HuH-7 (cell line): ENCODE measurements around the gene SLC32A1.
A peak's percentile ranks its signal among the peaks of the same experiment; 100 is the strongest.

Experiments
- DNase-seq: peaks from one replicate; pipeline ENCODE4 v3.0.0; 2011; ENCODE audit warnings: low spot score

SLC32A1 gene

DNA sequence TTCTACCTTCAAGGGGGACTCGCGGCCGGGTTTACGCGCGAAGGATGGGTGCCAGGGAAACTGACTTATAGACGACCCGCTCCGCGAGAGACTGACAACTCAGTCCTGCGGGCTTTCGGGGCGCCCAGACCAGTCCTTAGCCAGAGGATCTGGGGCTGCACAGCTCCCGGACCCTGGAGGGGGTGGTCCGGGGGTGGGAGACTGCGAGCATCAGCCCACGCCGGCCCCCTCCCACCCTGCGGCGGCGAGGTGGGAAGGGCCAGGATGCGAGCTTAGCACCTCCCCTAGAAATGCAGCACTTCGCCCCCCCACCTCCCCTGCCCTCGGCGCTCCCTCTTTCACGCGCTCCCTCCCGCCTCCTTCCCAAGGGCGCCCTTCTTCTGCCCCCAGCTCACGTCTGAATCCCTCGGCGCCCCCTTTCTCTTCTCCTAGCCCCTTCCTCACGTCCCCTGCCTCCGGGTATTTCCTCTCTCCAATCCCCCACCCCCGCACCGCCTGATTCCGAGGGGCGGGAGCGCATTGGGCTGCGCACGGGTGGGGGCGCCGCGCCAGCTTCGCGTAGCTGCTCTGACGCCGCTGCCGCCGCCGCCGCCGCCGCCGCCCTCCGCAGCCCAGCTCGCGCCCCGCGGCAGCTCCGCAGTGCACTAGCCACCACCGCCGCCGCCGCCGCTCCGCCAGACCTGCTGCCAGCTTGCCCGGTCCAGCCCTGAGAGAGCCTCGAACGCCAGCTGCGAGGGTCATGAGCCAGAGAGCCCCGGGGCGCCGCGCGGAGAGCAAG lies at the start of gene SLC32A1:
Gene SLC32A1, plus strand, starts transcription at position 639 of the 778 bp plus-strand sequence. CDS start 239 bp downstream, outside the sequence.
- no peak for DNase-seq

DNA sequence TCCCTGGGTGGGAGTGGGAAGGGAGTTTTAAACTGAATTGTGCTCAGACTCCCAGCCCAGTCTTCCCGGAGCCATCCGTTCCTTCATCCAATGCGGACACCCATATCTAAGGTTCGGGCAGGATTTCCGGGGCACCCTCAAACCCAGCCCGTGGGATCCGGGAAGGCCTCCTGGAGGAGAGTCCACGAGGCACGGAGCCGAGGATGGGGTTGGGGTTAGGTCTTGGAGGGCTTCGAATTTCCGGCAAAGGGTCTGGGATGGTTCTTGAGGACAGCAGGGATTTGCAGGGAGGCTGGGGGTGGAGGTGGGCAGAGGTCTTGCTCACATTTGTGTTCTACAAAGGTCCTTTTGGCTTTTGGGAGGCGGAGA lies 49.5 kb upstream of the SLC32A1 start:
- DNase-seq, result no peak

- no peak for DNase-seq
Observed at GRCh38 chr20:38676576-38676975, 47.7 kb upstream of the SLC32A1 start.

DNA sequence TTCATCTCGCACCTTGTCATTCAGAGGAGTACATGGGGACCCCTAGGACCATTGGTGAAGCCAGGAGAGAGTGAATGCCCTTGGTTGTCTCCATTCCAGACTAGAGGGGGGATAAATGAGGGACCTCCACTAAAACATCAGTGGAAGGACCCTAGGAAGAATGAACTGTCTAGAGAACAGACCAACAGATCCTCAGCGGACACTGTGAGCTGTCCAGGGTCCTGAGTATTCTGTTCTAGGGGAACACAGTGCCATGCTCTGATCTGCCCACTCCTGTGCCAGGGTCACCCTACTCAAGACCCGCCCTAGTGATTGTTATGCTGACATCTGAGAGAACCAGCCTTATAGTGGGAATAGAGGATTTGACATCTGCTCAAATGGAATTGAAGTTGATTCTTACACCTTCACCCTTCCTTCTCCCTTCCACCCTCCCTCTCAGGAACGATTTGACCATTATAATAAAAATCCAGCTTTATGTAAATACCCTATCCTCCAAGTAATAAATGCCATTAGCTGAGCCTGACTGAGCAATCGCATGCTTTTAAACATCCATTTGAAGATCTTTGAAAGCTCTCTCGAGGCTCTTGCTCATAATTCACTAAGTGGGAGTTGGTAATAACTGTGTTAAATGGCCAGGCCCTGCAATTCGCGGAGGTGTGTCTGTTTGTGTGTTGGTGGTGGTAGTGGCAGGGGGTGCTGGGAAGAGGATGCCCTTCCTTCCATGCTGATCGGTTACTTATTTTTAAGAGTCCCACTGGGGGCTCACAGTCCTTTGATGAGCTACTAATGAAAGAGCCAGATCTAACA lies 43.6 kb upstream of the SLC32A1 start:
- DNase-seq, result peak; percentile 40

DNA sequence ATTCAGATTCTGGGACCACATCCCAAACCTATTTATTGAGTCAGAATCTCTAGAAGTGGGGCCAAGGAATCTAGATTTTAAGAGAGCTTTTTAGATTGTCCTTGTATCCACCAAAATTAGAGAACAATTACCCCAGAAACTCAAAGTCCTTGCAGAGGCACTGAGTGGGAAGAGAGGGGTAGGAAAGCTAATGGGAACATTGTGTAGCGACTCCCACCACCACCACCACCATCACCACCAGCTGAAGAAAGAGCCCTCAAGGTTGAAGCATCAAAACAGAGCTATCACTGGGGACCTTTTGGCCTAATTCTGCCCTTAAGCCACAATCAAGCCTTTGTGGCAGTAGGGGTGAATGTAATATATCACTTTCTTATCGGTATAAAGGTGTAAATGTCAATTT lies 39.0 kb upstream of the SLC32A1 start:
- DNase-seq, result no peak

DNA sequence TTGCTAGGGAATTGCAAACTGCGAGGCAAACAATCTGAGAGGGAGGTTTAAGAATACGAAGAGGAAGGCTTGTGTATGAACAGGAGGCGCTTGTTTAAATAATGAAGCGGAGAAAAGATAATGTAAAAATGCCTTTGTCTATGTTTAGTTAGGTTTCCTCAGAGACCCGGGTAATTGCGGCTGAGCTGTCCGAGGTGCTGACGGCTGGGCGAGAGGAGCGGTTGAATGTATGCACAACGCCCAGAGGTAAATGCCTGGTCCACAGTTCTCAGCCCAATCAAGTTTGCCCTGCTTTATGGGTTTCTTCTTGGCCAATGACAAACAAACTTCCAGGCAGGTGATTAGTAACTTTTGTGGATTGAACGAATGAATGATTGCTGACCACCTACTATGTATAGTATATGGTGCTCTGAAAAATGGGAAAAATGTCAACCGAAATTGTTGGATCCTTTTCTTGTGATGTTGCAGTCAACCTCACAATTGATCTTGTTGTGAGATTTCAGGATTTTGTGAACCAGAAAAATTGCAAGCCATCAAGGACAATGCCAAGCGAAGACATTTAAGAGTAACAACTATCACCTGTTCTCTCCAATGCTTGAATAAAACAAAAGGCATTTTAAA lies 38.3 kb upstream of the SLC32A1 start:
- DNase-seq, result peak; percentile 73

DNA sequence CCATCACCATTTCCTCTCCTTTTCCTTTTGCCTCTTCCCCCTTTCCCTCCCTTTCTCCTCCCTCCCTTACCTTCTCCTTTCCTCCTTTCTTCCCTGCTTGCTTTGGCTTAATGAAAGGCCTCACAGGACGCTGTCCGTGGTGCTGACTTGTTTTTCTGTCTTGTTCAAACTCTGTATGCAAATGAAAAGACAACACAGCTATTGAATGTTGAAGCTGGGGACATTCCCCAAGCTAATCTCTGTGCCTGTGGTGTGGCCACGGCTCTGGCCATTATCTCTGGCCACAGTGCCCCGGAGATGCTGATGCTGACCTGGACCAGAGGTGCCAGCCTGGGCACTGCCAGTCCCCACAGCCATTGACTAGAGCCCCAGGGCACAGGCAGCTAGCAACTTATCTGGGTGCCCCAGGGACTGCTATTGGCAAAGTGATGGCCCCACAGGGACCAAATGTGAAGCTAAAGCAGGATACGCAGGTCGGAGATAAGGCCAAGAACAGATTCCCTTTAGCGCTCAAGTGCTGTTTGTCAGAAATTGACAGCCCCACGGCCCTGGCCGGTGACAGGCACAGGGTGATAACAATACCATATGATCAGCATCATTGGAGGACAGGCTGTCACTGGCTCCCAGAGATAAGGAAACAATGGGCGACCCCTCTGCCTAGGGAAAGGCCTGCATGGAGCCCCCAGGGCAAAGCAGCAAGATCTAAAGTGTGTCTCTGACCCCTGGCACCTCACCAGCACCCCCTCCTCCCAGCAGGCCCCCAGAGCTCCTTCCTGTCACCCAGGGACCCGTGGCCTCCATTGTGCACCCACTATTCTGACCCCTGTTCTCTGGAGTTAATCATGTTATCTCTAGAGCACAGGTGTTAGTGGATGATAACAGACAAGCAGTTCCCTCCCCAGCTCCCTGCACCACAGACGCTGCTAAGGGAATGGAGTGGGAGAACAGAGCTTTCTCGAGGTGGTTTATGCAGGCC lies 31.6 kb upstream of the SLC32A1 start:
- peak; percentile 35 for DNase-seq

GRCh38 chr20:38697306-38697705 lies 27.0 kb upstream of the SLC32A1 start:
- no peak for DNase-seq

DNA sequence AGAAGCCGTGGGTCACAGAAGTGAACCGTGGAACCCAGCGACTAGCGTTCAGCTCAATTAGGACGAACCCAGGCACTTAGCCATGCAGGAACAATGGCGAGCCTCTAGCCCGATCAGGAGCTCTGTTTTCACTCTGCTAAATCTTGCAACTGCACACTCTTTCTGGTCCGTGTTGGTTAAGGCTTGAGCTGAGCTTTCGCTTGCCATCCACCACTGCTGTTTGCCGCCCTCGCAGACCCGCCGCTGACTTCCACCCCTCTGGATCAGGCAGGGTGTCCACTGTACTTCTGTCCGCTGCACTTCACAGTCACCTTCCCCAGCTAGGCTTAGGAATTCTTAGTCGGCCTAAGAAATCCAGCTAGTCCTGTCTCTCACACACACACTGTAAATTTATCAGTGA lies 25.7 kb upstream of the SLC32A1 start:
- DNase-seq, result no peak

- no peak for DNase-seq
Observed at GRCh38 chr20:38700141-38700540, 24.1 kb upstream of the SLC32A1 start.

GRCh38 chr20:38700926-38701325 lies 23.4 kb upstream of the SLC32A1 start:
- no peak for DNase-seq

DNA sequence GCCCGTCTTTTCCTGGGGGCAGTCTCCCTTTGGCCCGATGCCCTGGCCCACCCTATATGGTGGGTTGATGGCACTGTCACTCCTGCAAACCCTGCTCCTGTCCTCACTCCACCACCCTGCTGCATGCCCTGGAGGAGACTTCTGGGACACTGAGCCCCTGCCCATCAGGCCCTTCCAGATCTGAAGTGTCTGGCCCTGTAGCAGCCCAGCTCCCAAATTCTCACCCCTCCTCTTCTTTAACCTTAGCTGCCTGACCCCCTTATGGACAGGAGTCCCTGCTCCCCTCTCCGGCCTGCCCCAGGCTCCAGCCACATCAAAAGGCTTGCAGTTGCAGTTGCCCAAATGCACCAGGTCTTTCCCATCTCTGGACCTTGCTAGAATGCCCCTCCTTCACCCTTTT lies 20.8 kb upstream of the SLC32A1 start:
- DNase-seq, result no peak

- no peak for DNase-seq
Observed at GRCh38 chr20:38704136-38704535, 20.1 kb upstream of the SLC32A1 start.

DNA sequence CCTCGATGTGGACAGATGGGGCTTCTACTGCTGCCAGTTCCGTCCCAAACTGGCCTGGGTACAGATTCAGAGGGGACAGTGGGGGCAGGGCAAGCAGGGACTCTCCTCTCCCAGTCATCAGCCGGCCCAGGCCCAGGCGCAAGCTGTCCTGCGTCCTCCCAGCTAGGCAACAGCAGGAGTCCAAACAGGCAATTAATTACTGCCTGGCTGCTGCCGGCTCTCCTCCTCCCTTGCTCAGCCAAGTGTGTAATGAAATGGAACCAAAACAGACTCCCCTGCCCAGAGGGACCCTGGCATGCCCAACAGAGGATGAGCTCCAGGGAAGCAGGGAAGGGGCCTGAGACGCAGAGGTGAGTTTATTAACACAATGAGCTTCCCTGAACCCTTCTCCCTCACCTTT lies 17.8 kb upstream of the SLC32A1 start:
- no peak for DNase-seq

- no peak for DNase-seq
Observed at GRCh38 chr20:38714308-38714707, 10.0 kb upstream of the SLC32A1 start.

DNA sequence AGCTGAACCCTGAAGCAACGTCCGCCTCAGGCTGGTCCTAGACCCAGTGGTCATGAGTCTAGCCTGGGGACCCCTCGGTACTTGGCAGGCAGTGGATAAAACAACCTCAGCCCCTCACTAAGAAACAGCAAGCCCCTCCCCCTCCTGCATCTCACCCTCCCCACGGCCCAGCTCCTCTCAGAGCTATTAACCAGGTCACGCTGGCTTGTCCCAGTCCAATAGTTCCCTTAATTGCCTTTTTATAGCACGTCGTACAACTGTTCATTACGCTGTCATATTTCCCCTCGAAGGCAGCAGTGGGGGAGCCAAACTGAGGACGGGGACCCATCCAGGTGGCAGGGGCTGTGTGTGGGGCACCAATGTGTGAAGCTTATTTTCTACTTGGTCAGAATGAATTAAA lies 8.6 kb upstream of the SLC32A1 start:
- DNase-seq, result no peak

DNA sequence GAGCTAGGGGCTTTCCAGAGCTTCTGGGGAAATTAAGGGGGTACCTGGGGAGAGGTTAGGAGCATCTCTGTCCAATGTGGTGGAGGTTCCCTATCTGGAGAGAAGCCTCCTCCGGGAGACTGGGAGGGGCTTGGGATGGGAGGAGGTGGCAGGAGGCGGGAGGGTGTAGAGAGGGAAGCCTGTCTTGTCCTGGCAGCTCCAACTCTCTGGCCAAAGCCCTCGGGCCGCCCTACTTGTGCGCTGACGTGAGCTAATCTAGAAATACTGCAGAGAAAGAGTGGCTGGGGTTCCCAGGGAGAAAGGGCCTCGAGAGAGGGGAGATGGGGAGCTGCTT lies 1.6 kb upstream of the SLC32A1 start:
- DNase-seq, result no peak

GRCh38 chr20:38723017-38723847 lies 1.1 kb upstream of the SLC32A1 start:
- DNase-seq, result no peak

DNA sequence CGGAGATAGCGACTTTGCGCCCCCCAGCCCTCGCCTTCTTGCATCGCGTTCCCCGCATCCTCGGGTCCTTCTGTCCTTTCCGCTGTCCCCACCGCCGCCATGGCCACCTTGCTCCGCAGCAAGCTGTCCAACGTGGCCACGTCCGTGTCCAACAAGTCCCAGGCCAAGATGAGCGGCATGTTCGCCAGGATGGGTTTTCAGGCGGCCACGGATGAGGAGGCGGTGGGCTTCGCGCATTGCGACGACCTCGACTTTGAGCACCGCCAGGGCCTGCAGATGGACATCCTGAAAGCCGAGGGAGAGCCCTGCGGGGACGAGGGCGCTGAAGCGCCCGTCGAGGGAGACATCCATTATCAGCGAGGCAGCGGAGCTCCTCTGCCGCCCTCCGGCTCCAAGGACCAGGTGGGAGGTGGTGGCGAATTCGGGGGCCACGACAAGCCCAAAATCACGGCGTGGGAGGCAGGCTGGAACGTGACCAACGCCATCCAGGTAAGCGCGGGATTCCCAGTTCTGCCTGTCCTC lies 401 bp downstream of the SLC32A1 start:
- no peak for DNase-seq

- DNase-seq, result no peak
Observed at GRCh38 chr20:38725148-38725901, 1.0 kb downstream of the SLC32A1 start.
